IPS-20b (cell line): ENCODE data around the gene STPG4.

Experiments
- H3K27ac ChIP-seq: one replicate; pipeline ENCODE4 v1.5.1; 2013; ENCODE audit warnings: low read length
- H3K27me3 ChIP-seq: 2 replicates; pipeline ENCODE4 v1.6.1; 2013; ENCODE audit warnings: mild to moderate bottlenecking, low read length, inconsistent platforms; ENCODE audit not compliant: insufficient read depth
- H3K36me3 ChIP-seq: 2 replicates; pipeline ENCODE4 v1.6.1; 2013; ENCODE audit warnings: low read depth, mild to moderate bottlenecking, inconsistent platforms, low read length, moderate library complexity; ENCODE audit not compliant: insufficient read depth
- H3K4me1 ChIP-seq: 2 replicates; pipeline ENCODE4 v1.6.1; 2013; ENCODE audit warnings: mild to moderate bottlenecking, control low read depth, inconsistent platforms, low read length, moderate library complexity; ENCODE audit not compliant: insufficient read depth
- H3K4me3 ChIP-seq: 2 replicates; pipeline ENCODE4 v1.5.1; 2013; ENCODE audit warnings: mild to moderate bottlenecking, low read length, inconsistent platforms
- H3K9ac ChIP-seq: 2 replicates; pipeline ENCODE4 v1.6.1; 2013; ENCODE audit warnings: low read depth, mild to moderate bottlenecking, inconsistent platforms, low read length, moderate library complexity
- H3K9me3 ChIP-seq: 2 replicates; pipeline ENCODE4 v1.6.1; 2013; ENCODE audit warnings: mild to moderate bottlenecking, low read depth, low read length, inconsistent platforms; ENCODE audit not compliant: insufficient read depth

STPG4 gene

DNA sequence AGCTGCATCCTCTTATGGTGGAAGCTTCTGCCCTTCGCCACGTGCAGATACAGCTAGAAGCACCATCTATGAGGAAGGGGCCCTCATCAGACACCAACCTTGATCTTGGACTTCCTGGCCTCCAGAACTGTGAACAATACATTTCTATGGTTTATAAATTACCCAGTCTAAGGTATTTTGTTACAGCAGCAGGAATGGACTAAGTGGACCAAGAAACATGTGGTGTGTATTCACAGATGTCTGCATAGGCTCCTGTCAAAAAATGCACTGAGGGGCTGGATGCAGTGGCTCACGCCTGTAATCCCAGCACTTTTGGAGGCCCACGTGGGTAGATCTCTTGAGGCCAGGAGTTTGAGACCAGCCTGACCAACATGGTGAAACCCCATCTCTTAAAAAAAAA lies 57.5 kb downstream of the STPG4 start:
- Histone ChIP-seq H3K4me1 (no peaks in the 10 kb centered on the region), H3K36me3 (no peaks in the 10 kb centered on the region)

DNA sequence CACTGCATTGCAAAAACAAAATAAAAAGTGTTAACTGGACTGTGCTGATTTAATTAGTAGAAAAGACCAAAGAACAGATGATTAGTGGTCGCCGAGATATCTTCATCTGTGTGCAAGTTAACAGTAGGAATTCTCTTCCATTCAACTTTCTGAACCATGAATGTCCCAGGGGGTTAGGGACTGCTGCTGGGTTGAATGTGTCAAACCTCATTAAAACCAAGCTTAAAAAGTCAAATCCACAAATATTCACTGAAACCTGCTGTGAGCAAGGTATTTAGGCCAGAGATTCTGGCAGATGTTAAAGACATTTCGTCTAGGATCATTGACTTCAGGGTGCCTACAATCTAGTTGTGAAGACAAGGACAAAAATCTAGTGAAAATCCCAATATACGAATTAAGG lies 58.7 kb downstream of the STPG4 start:
- Histone ChIP-seq H3K9me3 (no peaks in the 10 kb centered on the region), H3K9ac (no peak overlapping the region), H3K27me3 (no peaks in the 10 kb centered on the region), H3K36me3 (no peaks in the 10 kb centered on the region), H3K4me3 (no peak overlapping the region), H3K27ac (no peak overlapping the region), H3K4me1 (no peaks in the 10 kb centered on the region)

More for the DNA sequence above, 57.5 kb downstream of the STPG4 start:
- Histone ChIP-seq H3K9me3 (no peaks in the 10 kb centered on the region), H3K27me3 (no peaks in the 10 kb centered on the region), H3K4me3 (no peak overlapping the region), H3K9ac (no peak overlapping the region), H3K27ac (no peak overlapping the region)

DNA sequence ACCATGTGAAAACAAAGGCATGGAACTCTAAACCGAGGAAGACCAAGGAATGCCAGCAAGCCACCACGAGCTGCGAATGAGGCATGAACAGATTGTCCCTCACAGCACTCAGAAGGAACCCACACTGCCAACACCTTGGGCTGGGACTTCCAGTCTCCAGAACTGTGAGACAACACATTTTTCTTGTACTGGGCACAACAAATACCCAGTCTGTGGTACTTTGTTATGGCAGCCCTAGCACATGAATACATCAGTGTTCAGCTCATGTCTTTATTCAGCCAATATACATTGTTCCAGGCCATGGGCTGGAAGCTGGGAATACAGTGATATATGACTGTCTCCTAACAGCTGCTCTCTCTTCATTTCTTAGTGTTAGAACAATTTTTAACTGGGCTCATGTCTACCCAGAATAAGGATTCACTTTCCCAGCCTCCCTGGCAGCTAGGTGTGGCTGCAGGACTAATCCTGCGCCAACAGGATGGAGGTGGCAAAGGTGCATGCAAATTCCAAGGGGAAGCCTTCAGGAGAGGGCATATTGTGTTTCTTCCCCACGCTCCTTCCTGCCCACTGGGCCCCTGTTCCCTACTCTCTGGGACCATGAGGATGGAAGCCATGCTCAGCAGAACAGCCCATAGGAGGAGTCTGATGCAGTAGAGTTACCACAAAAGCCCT lies 59.6 kb downstream of the STPG4 start:
- H3K27me3 ChIP-seq, result no peaks in the 10 kb centered on the region
- no peak overlapping the region for H3K27ac ChIP-seq
- no peaks in the 10 kb centered on the region for H3K9me3 ChIP-seq
- H3K9ac ChIP-seq, result no peak overlapping the region
- no peaks in the 10 kb centered on the region for H3K36me3 ChIP-seq
- H3K4me3 ChIP-seq, result no peak overlapping the region
- H3K4me1 ChIP-seq, result no peaks in the 10 kb centered on the region

DNA sequence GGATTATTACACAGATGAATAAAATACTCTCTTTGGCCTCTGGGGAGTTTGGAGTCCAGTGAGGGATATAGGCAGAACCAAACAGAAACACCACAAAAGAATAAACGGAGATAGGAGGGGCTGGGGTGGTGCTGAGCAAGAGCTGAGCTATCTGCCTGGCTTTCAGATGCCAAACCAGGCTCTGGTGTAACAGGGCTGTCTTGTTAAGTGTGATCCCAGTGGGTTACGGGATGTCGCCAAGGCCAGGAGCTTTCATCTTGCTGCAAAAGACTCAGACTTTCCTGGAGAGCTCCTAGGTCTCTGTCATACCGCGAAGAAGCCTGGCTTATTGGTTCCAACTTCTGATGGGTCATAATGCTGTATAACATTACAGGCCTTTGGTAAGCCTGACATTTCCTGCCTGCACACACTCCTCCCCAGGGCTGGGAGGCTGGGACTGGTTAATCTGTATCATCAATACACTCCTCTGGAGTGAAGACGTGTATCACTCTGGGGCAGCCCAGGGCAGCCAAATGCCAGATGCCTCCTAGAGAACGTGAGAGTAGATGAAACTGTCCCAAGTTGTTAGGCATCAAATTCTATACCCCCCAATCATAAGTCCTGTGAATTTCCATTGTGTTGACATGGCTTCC lies 60.5 kb downstream of the STPG4 start:
- no peaks in the 10 kb centered on the region for H3K4me1 ChIP-seq
- no peak overlapping the region for H3K4me3 ChIP-seq
- H3K36me3 ChIP-seq, result no peaks in the 10 kb centered on the region
- no peak overlapping the region for H3K9ac ChIP-seq
- peaks cover 6% of the 10 kb centered on the region; the same call in 1 of the 2 replicates for H3K27me3 ChIP-seq
- H3K9me3 ChIP-seq, result no peaks in the 10 kb centered on the region
- H3K27ac ChIP-seq, result no peak overlapping the region

DNA sequence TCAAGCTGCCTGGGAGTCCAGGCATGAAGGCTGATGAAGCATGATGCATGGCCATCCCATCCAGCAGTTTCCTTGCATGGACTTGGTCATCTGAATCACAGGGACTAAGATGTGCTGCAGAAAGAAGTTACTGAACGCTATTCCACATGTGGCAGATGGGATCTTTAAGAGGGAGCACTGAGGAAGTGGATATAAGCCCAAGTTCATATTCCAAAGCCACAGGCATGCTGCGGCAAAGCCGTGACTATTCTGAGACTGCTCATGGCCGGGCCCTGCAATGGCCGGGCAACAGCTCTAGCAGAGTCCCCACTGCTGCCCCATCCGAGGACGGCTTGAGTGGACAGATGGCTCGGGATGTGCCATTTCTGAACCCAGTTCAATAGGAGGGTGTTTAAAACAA lies 61.5 kb downstream of the STPG4 start:
- no peak overlapping the region for H3K4me3 ChIP-seq
- H3K27ac ChIP-seq, result no peak overlapping the region
- H3K36me3 ChIP-seq, result no peaks in the 10 kb centered on the region
- H3K9me3 ChIP-seq, result no peaks in the 10 kb centered on the region
- no peaks in the 10 kb centered on the region for H3K4me1 ChIP-seq
- H3K27me3 ChIP-seq, result peaks cover 7% of the 10 kb centered on the region; the same call in 1 of the 2 replicates
- no peak overlapping the region for H3K9ac ChIP-seq

DNA sequence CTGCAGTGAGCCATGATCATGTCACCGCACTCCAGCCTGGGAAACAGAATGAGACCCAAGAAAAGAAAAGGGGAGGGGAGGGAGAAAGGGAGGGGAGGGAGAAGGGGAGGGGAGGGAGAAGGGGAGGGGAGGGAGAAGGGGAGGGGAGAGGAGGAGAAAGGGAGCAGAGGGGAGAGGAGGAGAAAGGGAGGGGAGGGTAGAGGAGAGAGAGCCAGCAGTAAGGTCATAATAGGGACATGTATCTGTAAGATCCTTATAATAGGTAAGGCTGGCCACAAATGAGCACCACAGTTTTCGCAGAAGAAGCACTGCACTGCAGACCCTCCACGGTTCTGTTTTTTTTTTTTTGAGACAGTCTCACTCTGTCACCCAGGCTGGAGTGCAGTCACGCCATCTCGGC lies 62.6 kb downstream of the STPG4 start:
- Histone ChIP-seq H3K27ac (no peak overlapping the region), H3K4me1 (no peaks in the 10 kb centered on the region), H3K9me3 (no peaks in the 10 kb centered on the region), H3K9ac (no peak overlapping the region), H3K36me3 (no peaks in the 10 kb centered on the region), H3K27me3 (peaks cover 7% of the 10 kb centered on the region; the same call in 1 of the 2 replicates), H3K4me3 (no peak overlapping the region)

DNA sequence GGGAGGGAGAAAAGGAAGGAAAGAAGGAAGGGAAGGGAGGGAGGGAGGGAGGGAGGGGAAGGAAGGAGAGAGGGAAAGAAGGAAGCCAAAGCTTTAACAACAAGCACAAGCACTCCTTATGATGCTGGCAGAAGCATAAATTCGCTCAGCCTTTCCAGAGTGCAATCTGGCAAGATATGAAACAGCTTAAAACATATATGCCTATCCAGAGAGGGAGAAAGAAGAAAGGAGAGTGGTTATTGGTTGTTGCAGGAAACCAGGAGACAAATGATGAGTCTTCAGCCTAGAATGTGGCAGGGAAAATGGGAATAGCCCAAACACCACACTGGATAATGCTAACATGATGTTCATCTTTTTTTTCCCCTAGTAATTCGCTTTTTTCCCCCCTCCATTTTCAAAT lies 64.0 kb downstream of the STPG4 start:
- Histone ChIP-seq H3K4me3 (no peak overlapping the region), H3K27ac (no peak overlapping the region), H3K4me1 (no peaks in the 10 kb centered on the region), H3K9ac (no peak overlapping the region), H3K27me3 (peaks cover 7% of the 10 kb centered on the region; the same call in 1 of the 2 replicates), H3K9me3 (no peaks in the 10 kb centered on the region), H3K36me3 (no peaks in the 10 kb centered on the region)

DNA sequence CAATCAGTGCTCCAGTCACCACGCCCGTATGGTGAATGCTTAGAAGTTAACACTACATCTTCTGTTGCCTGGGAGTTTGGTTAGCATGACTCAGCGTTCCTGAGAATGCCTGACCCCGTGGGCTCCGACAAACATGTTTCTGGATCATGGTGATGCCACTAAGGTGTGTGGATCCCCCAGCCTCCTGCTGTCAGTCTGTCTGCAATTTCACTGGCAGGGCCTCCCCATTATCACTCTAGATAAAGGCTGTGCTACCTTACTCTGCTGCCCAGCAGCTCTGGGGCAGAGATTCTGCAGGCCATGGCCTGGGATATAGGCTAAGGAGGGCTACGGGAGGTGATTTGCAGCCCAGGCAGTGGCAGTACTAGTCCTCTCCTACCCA lies 66.0 kb downstream of the STPG4 start:
- H3K4me1 ChIP-seq, result no peaks in the 10 kb centered on the region
- H3K9ac ChIP-seq, result no peak overlapping the region
- peaks cover 7% of the 10 kb centered on the region; the same call in 1 of the 2 replicates for H3K27me3 ChIP-seq
- H3K36me3 ChIP-seq, result no peaks in the 10 kb centered on the region
- H3K9me3 ChIP-seq, result no peaks in the 10 kb centered on the region
- no peak overlapping the region for H3K27ac ChIP-seq
- H3K4me3 ChIP-seq, result no peak overlapping the region

DNA sequence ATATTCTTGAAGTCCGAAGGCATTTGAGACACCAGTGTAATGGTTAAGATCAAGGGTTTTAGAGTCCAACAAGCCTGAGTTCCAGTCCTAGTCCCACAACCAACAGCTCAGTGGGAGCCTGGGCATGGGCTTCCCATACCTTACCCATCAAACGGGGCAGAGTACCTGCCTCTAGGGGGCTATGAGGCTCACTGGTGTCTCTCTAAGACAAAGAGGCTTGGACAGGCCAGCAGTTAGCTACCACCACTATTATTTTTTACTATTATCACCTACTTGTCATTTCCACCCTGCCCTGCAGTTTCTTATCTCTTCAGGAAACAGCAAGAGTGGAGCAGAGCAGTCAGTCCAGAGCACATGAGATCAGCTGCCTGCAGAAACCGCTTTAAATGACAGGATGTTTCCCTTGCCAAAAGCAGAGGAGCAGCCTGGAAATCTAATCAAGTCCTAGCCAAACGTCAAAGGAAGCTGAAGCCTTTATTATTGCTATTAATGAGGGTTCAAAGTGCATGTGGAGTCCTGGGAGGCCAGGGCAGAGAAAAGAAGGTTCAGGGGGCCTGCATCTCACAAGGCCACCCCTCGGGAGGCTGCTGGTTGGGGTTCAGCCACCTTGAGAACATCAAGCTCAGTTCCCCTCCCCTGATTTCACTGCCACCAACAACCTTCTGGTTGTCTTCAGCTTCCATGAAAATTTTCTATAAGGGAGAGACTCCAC lies 66.6 kb downstream of the STPG4 start:
- H3K36me3 ChIP-seq, result no peaks in the 10 kb centered on the region
- H3K27me3 ChIP-seq, result peaks cover 7% of the 10 kb centered on the region; the same call in 1 of the 2 replicates
- no peak overlapping the region for H3K9ac ChIP-seq
- no peaks in the 10 kb centered on the region for H3K4me1 ChIP-seq
- H3K27ac ChIP-seq, result no peak overlapping the region
- H3K9me3 ChIP-seq, result no peaks in the 10 kb centered on the region
- H3K4me3 ChIP-seq, result no peak overlapping the region

DNA sequence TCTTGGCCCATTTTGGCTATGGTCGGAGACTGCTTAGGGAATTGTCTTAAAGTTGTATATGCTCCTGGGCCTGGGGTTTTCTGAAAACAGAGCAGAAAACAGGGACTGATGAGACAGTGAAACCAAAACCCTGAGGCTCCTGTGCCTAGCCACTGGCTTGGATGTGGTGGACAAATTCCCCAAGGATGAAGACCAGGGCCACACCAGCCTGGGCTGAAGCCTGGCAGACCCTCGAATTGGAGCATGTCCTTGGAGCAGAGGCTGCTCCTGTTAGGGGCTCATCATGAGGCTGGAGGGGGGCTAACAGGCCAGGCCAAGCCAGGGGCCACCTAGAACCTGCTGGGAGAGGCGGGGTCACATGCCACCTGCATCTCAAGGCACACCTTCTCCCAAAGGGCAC lies 68.1 kb downstream of the STPG4 start:
- no peak overlapping the region for H3K27ac ChIP-seq
- H3K9me3 ChIP-seq, result no peaks in the 10 kb centered on the region
- H3K36me3 ChIP-seq, result no peaks in the 10 kb centered on the region
- no peak overlapping the region for H3K4me3 ChIP-seq
- no peaks in the 10 kb centered on the region for H3K4me1 ChIP-seq
- H3K9ac ChIP-seq, result no peak overlapping the region
- peaks cover 7% of the 10 kb centered on the region; the same call in 1 of the 2 replicates for H3K27me3 ChIP-seq

DNA sequence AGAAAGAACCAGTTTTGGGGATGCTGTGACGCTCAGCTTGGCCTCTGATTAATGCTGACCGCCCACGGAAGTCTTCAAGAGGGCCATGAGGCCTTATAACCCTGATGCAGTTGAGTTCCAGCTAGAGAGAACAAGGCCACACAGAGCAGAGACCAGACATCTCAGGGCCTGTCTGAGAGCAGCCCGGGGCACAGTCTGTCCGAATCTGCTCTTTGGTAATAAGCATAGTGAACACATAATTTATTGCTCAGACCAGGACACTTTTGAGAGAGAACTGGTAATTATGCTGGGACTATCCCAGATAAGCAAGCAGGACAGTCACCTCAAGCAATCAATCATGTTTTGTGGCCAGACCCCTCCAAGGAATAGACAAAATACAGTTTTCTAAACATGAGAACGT lies 68.5 kb downstream of the STPG4 start:
- Histone ChIP-seq H3K36me3 (no peaks in the 10 kb centered on the region), H3K9ac (no peak overlapping the region), H3K4me1 (no peaks in the 10 kb centered on the region), H3K27ac (no peak overlapping the region), H3K4me3 (no peak overlapping the region), H3K9me3 (no peaks in the 10 kb centered on the region), H3K27me3 (peaks cover 7% of the 10 kb centered on the region; the same call in 1 of the 2 replicates)

DNA sequence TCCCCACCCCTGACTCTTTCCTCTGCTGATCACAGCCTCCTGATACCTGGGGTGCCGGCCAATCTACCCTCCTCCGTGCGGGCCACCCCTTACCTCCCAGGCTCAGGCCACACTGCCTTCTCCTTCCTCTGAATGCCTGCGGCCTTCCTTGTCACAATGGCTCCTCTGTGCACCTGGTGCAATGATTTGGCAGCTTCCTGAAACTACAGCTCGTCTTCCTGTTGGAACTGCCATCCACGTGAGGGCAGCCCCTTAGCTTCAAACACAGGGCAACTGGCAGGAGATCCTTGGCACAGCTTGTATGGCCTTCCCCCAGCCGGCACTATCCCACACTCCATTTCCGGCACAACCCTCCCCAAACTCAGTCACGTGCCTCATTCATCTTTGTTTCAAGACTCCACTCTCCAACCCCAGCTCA lies 69.0 kb downstream of the STPG4 start:
- Histone ChIP-seq H3K27ac (no peak overlapping the region), H3K9ac (no peak overlapping the region), H3K4me1 (no peaks in the 10 kb centered on the region), H3K4me3 (no peak overlapping the region), H3K27me3 (peaks cover 7% of the 10 kb centered on the region; the same call in 1 of the 2 replicates), H3K9me3 (no peaks in the 10 kb centered on the region), H3K36me3 (no peaks in the 10 kb centered on the region)
